Gastroesophageal sphincter (tissue), 3 donors: ENCODE results near the gene SLC7A6.

Experiments used
- POLR2A ChIP-seq, 2 donors: fragments of 450-650 bp; IDR thresholded peaks; one replicate each; pipeline ENCODE4 v1.6.1; 2017; ENCODE audit warnings: antibody characterized with exemption in 2 of 2, mild to moderate bottlenecking in 2 of 2, moderate library complexity in 1 of 2
- POLR2AphosphoS5 ChIP-seq: sonication (generic); formaldehyde crosslinking; IDR thresholded peaks from one replicate; pipeline ENCODE4 v1.6.1; 2017; ENCODE audit warnings: antibody characterized with exemption
- TF ChIP-seq, protein P1 (sequence below), 4 experiments: fragments of 200-600 bp in 2 of 4; fragments of 450-650 bp in 2 of 4; sonication (generic) in 1 of 4; IDR thresholded peaks; one replicate each; pipeline ENCODE4 v1.5.1; 2017 to 2019; ENCODE audit warnings: antibody characterized with exemption in 4 of 4, mild to moderate bottlenecking in 2 of 4, moderate library complexity in 2 of 4

- no peak for TF ChIP-seq POLR2AphosphoS5
- TF ChIP-seq, protein P1, sequence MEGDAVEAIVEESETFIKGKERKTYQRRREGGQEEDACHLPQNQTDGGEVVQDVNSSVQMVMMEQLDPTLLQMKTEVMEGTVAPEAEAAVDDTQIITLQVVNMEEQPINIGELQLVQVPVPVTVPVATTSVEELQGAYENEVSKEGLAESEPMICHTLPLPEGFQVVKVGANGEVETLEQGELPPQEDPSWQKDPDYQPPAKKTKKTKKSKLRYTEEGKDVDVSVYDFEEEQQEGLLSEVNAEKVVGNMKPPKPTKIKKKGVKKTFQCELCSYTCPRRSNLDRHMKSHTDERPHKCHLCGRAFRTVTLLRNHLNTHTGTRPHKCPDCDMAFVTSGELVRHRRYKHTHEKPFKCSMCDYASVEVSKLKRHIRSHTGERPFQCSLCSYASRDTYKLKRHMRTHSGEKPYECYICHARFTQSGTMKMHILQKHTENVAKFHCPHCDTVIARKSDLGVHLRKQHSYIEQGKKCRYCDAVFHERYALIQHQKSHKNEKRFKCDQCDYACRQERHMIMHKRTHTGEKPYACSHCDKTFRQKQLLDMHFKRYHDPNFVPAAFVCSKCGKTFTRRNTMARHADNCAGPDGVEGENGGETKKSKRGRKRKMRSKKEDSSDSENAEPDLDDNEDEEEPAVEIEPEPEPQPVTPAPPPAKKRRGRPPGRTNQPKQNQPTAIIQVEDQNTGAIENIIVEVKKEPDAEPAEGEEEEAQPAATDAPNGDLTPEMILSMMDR (IDR thresholded peaks at IDR 0.05): no peak
- no peak for TF ChIP-seq POLR2A (IDR thresholded peaks at IDR 0.05)
Observed at GRCh38 chr16:68246666-68247065, 17.7 kb upstream of the SLC7A6 start.
